H1 (cell line): ENCODE data around the gene KCNJ13.

Experiments used
- ATF2 ChIP-seq: IDR thresholded peaks from 2 replicates; pipeline ENCODE4 v1.6.1; 2012; ENCODE audit warnings: low read length, inconsistent platforms
- ATF3 ChIP-seq: IDR thresholded peaks from 2 replicates; pipeline ENCODE4 v1.6.1; 2011; ENCODE audit warnings: low read depth, mild to moderate bottlenecking, low read length; ENCODE audit not compliant: insufficient read depth
- BACH1 ChIP-seq: IDR thresholded peaks from 2 replicates; pipeline ENCODE4 v1.6.1; 2012; ENCODE audit warnings: low read length, improper control_type of control experiment
- BCL11A ChIP-seq, 2 experiments: IDR thresholded peaks; one replicate each; pipeline ENCODE4 v1.6.1; 2011; ENCODE audit warnings: low read depth in 2 of 2, low read length in 2 of 2, mild to moderate bottlenecking in 2 of 2
- CEBPB ChIP-seq: IDR thresholded peaks from 2 replicates; pipeline ENCODE4 v1.6.1; 2012; ENCODE audit warnings: low read depth, low read length
- CREB1 ChIP-seq: IDR thresholded peaks from 2 replicates; pipeline ENCODE4 v1.6.1; 2012; ENCODE audit warnings: inconsistent platforms
- CTCF ChIP-seq, 3 experiments: IDR thresholded peaks; 1 replicate in 2 of 3; 2 replicates in 1 of 3; pipeline versions ENCODE4 v1.5.1 to v1.6.1; 2011; ENCODE audit warnings: low read length in 3 of 3, mild to moderate bottlenecking in 3 of 3, inconsistent platforms in 2 of 3, low read depth in 1 of 3, moderate library complexity in 1 of 3; ENCODE audit not compliant: insufficient read depth in 1 of 3; ENCODE audit errors: control extremely low read depth in 1 of 3
- MAFK ChIP-seq: IDR thresholded peaks from 2 replicates; pipeline ENCODE4 v1.6.1; 2012; ENCODE audit warnings: low read depth, mild to moderate bottlenecking, improper control_type of control experiment, low read length
- POLR2AphosphoS5 ChIP-seq: IDR thresholded peaks from 2 replicates; pipeline ENCODE4 v1.6.1; 2011; ENCODE audit warnings: low read depth, low read length
- RAD21 ChIP-seq, 2 experiments: IDR thresholded peaks in 1 of 2; conservative IDR thresholded peaks in 1 of 2; 2 replicates each; pipeline ENCODE4 v1.6.1; 2011; ENCODE audit warnings: low read depth in 2 of 2, low read length in 2 of 2, improper control_type of control experiment in 1 of 2, inconsistent platforms in 1 of 2, mild to moderate bottlenecking in 1 of 2, moderate library complexity in 1 of 2
- RBBP5 ChIP-seq: IDR thresholded peaks from 2 replicates; pipeline ENCODE4 v1.7.1; 2012; ENCODE audit warnings: low read depth, mild to moderate bottlenecking, inconsistent platforms, low read length, moderate library complexity, borderline replicate concordance
- RFX5 ChIP-seq: IDR thresholded peaks from 2 replicates; pipeline ENCODE4 v1.6.1; 2011; ENCODE audit warnings: low read depth, low read length, improper control_type of control experiment, borderline replicate concordance
- TCF12 ChIP-seq: IDR thresholded peaks from 2 replicates; pipeline ENCODE4 v1.6.1; 2011; ENCODE audit warnings: low read depth, mild to moderate bottlenecking, low read length

- no peak for TF ChIP-seq RBBP5
- TF ChIP-seq BACH1: no peak
- no peak for TF ChIP-seq CEBPB
- no peak for TF ChIP-seq RAD21 (IDR thresholded peaks at IDR 0.05 in 1 of 2, conservative IDR thresholded peaks at IDR 0.05 in 1 of 2; ENCODE audit: low read depth in 2 of 2, low read length in 2 of 2)
- no peak for TF ChIP-seq TCF12
- TF ChIP-seq ATF3: no peak
- TF ChIP-seq CTCF (IDR thresholded peaks at IDR 0.05; ENCODE audit: control extremely low read depth in 1 of 3, insufficient read depth in 1 of 3, low read depth in 1 of 3, low read length in 3 of 3): no peak
- TF ChIP-seq ATF2: no peak
- TF ChIP-seq RFX5: no peak
- TF ChIP-seq POLR2AphosphoS5: no peak
- no peak for TF ChIP-seq MAFK
- no peak for TF ChIP-seq BCL11A (IDR thresholded peaks at IDR 0.05; ENCODE audit: low read depth in 2 of 2, low read length in 2 of 2)
- no peak for TF ChIP-seq CREB1
Observed at GRCh38 chr2:232789082-232789481, 12.7 kb upstream of the KCNJ13 start.
